ENCODE results near the gene CFAP91.
"Not testable (repeated sequence)": the region's sequence is repeated elsewhere in the genome, so short reads cannot be mapped to it uniquely, and the experiment has no call there.

The CFAP91 gene

DNA sequence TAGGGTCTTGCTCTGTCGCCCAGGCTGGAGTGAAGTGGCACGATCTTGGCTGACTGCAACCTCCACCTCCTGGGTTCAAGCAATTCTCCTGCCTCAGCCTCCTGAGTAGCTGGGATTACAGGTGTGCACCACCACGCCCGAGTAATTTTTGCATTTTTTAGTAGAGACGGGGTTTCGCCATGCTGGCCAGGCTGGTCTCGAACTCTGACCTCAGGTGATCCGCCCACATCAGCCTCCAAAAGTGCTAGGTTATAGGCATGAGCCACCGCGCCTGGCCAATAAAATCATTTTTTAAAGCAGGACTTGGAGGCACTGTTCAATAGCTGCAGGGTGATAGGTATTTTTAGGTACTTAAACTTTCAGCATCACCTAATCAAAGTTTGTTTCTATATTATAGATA lies 24.6 kb upstream of the CFAP91 start:
- not testable (repeated sequence) for FAIRE-seq

GRCh38 chr3:119679874-119680273 lies 22.9 kb upstream of the CFAP91 start:
- no peak for FAIRE-seq

- peak; percentile 18 for FAIRE-seq
These were observed 21.5 kb upstream of the CFAP91 start for GRCh38 chr3:119681279-119681678.

DNA sequence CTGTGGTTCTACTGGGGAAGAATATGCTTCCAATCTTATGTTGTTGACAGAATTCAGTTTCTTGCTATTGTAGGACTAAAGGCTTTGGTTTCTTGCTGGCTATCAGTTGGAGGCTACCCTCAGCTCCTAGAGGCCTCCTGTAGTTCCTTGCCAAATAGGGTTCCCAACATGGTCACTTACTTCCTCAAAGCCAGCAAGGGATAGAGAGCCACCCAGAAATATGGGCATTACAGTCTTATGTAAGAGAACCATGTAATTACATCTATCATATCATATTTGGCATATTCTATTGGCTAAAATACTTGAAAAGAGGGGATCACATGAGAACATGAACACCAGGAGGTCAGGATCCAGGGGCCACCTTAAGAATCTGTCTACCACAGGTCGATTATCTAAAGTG lies 19.4 kb upstream of the CFAP91 start:
- no peak for FAIRE-seq

DNA sequence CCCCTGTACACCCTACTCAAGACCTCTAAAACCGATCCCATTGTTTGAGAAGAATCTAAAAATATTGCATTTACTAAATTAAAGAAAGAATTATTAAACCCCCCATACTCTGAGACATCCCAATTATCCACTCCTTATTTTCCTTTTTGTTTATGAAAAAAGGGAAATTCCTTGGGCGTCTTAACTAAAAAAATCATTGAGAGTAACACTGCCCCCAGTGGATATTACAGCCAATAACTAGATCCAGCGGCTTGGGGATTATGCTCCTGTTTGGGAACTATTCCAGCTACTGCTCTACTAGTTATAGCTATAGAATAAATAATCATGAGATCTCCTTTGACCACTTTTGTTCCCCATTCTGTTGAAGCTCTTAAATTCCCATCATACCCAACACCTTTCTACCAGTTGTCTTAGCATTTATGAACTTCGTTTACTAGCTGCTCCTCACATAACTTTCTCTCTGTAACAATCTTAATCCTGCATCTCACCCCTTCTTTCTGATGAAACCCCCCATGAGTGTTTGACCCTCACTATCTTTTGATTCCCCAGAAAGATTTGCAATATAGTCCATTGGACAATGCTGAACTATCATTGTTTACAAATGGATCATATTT lies 12.7 kb upstream of the CFAP91 start:
- FAIRE-seq, result no peak

DNA sequence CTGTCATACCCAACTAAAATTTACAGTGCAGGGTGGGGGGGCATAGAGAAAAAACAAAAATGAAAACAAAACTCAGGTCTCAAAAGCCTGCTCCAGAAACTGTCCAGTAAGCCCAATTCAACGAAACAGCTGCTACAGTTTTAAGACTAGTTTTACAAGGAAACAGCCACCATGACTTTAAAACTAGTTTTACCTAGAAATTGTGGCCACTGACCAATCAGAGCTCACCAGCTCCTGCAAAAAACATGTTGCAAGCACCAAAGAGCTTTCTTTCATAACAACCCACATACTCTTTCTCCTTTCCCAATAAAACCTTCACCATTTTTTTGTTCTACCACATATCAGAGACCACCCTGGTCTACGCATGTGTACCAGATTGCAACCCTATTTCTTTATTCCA lies 7.3 kb upstream of the CFAP91 start:
- FAIRE-seq, result no peak

- FAIRE-seq, result no peak
These were observed 5.4 kb upstream of the CFAP91 start for GRCh38 chr3:119697394-119697793.

DNA sequence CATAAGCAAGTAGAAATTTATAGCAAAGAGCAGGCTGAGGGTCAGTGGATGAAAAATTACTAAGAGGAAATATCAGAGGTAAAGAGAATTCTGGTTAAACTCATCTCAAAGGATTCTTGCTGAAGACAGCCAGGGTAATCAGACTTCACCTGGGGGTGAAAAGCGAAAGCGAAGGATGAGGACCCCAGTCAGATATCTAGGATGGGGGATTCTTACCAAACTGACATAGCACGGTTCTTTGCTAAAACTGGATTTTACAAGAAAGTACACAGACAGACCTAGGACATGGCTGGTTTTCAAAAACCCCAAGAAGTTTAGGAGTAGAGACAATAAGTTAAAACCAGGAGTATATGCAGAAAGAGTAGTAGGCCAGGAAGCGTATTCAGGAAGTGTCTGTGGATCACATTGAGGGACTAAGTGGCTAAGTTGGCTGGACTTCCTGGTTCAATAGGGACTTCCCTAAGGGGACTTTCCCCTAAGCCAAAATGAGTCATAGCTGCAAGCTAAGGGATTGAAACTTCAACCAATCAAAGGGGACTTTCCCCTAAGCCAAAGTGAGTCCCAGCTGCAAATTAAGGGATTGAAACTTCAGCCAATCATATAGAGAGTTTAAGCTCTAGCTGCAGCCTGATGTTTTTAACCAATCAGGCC lies 2.4 kb upstream of the CFAP91 start:
- FAIRE-seq, result no peak

DNA sequence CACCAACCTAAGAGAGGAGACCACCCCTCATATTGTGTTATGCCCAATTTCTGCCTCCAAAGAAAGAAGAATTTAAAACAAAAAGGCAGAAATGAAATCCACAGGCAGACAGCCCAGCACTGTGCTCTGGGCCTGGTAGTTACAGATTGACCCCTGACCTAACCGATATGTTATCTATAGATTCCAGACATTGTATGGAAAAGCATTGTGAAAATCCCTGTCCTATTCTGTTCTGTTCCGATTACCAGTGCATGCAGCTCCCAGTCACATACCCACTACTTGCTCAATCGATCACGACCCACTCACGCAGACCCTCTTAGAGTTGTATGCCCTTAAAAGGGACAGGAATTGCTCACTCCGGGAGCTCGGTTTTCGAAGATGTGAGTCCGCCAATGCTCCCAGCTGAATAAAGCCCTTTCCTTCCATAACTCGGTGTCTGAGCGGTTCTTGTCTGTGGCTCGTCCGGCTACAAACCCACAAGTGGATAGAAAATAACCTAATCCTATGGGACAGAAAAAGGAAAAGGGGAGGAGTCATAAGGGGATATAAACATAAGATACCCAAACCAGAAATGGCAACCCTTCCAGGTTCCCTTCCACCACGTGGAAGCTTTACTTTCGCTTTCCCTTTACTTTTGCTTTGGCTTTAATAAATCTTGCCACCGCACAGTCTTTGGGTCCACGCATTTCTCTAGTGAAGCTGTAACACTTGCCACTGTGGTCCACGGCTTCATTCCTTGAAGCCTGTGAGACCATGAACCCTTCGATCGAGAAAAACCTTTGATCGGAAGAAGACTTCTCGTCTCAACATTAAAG lies 1.7 kb upstream of the CFAP91 start:
- no peak for FAIRE-seq

DNA sequence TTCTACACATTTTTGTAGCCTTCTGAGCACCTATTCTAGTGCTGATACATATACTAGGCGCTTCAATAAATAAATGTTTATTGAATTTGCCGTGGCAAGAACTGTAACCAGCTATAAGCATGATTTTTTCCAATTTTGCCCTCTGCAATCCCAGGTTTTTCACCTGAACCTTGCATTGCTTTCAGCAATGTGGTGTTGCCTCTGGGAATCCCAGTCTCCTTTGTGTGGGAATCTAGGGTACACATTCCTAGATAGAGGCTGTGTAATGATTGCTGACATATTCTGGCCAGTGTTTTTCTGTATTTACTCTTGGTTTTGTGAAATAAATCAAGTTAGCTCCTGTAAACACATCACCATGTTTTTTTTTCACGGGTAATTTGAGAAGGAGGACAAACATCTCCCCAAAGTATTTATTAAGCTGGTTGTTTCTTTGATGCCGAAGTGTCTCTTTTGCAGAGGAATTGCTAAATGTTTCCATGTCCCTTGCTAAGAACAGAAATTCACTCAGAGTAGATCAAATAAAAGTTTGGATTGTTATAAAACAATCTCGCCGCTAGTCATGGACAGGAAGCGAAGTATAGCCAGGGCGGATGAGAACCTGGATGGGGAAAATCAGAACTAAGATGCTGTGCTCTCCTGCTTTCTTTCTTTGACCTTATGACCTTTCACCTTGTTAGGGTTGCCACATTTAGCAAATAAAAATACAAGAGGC lies 1.2 kb downstream of the CFAP91 start:
- no peak for FAIRE-seq

GRCh38 chr3:119715105-119715504 lies 12.3 kb downstream of the CFAP91 start:
- FAIRE-seq, result no peak

GRCh38 chr3:119716998-119717397 lies 14.2 kb downstream of the CFAP91 start:
- no peak for FAIRE-seq

DNA sequence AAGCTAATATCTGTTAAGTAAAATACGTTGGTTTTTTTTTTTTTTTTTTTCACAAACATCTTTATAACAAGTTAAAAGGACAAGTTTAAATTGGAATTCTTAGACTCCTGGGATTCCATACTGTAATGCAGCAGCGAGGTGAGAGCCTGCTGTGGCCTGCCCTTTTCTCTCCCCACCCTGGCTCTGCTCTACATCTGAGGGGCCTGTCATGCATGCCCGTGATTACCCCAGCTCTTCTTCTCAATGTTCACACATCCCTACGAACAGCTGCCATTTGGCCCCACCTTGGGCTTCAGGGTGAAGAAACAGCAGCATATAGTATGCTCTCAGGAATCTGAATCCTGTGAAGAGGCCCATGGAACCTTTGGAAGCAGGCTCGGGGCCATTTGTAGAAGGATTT lies 14.7 kb downstream of the CFAP91 start:
- no peak for FAIRE-seq

DNA sequence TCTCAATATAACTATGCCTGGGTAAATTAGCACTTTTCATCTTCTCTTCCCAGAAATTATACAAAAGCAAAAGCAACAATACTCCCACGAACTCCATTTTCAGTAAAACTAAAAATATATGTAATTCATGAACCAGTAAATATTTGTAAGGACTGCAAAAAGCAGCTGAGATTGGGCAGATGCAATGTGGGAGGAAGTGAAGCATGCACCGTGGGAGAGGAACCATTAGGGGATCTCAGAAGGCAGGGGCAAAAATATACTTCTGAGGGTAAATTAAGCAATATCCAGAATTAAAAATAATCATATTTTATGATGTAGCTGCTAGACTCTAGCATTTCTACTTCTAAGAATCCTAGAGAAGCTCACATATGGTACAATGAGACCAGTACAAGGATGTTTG lies 20.2 kb downstream of the CFAP91 start:
- no peak for FAIRE-seq

DNA sequence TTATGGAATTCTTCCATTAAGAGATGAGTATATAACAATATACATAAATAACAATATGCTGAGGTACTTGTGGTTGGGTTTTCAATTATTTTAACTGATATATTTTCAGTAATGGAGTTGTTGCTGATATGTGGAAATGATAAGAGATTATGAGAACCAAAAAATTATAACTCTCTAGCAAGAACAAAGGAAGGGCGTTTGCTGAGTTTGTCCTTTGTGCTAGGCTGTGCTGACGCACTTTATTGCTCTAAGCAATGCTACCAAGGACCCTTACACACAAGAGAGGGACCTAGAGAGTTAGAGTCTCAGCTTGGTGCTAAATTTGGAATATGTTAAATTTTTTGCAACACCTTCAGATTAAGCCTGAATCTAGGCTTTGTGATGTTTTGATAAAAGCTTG lies 24.1 kb downstream of the CFAP91 start:
- FAIRE-seq, result no peak

GRCh38 chr3:119729996-119730395 lies 27.2 kb downstream of the CFAP91 start:
- FAIRE-seq, result no peak

- no peak for FAIRE-seq
These were observed 28.9 kb downstream of the CFAP91 start for GRCh38 chr3:119731560-119732343.

- FAIRE-seq, result no peak
These were observed 31.0 kb downstream of the CFAP91 start for GRCh38 chr3:119733812-119734211.

- FAIRE-seq, result no peak
These were observed 35.9 kb downstream of the CFAP91 start for GRCh38 chr3:119738741-119739140.

DNA sequence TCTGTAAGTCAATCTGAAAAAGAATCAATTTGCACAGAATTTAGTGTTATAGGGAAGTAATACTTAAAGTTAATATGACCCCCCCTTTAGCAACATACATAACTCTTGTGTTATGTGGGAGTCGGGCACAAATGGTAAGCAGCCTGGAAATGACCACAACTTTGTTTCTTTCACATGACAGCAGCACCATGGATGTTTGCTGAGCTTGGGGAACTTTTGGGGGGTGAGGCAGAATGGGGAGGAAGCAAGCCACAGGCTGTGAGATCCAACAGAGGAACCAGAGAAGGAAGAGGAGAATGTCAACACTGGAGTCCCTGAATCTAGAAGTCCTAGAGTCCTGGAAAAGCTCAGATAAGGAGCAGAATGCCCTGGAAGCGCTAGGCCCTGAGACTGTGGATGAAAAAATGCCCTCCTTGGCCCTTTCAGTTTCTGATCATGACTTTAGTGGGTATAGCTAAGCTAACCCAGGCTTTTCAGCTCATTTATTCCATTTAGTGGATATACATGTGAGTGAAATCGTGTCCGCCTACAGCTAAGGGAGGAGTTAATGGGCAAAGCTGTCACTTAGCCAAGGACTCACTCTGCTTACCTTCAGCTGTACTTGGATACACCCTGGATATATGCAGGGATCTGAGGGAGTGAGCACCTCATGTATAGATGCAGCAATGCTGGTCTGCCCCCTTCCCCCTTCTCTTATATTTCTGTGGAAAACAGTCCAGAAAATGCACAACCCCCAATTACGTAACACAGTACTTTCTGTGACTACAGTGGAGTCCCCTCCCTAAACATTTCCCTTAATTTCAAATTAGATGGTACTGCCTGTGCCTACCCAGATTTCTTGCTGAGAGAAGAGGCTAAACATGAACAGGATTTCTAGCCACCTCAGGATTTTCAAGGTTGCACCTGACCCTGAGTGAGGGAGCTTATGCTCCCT lies 39.1 kb downstream of the CFAP91 start:
- FAIRE-seq, result no peak

DNA sequence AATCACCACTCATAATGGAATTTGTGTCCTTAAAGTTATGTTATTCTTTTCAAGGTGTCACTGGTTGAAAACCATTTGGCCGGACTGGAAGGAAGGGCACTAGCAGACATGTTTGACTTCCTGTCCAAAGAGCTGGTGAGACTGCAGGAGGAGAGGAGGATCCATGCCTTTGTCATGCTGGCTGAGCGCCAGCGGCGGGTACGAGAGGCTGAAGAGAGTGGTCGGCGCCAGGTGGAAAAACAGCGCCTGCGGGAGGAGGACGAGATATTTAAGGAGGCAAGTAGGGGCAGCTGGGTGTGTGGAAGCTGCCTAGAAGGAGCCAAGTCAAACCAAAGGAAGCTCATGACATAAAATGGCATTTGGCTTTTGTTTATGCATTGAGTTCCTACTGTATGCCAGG lies 41.1 kb downstream of the CFAP91 start:
- no peak for FAIRE-seq

Data from endometrium (tissue), 2 donors.